Large intestine (tissue), 3 donors: Measurements from ENCODE around the gene SPSB4. TPM values are rescaled to one million over a fixed set of nuclear protein-coding genes. Genes with fewer than 3 reads are reported as not detected.
"Not testable (repeated sequence)": the region's sequence is repeated elsewhere in the genome, so short reads cannot be mapped to it uniquely, and the experiment has no call there.

Experiments used
- DNase-seq, 2 donors: peaks; one replicate each; pipeline versions ENCODE4 v3.0.0 to v3.0.0-alpha.2; 2013
- H3K27ac ChIP-seq: one replicate; pipeline ENCODE4 v1.5.1; 2013; ENCODE audit warnings: low read length
- H3K27me3 ChIP-seq: 2 replicates; pipeline ENCODE4 v1.6.1; 2013; ENCODE audit warnings: low read length; ENCODE audit not compliant: control insufficient read depth, insufficient read depth
- H3K36me3 ChIP-seq: 2 replicates; pipeline ENCODE4 v1.6.1; 2013; ENCODE audit warnings: low read length; ENCODE audit not compliant: control insufficient read depth, insufficient read depth
- H3K4me1 ChIP-seq: one replicate; pipeline ENCODE4 v1.6.1; 2013; ENCODE audit warnings: low read length; ENCODE audit not compliant: control insufficient read depth, insufficient read depth
- H3K4me3 ChIP-seq: one replicate; pipeline ENCODE4 v1.5.1; 2013; ENCODE audit warnings: low read length
- H3K9me3 ChIP-seq: one replicate; pipeline ENCODE4 v1.6.1; 2013; ENCODE audit warnings: mild to moderate bottlenecking, low read depth, low read length, moderate library complexity; ENCODE audit not compliant: control insufficient read depth
- WGBS: methylation state at CpG from one replicate; pipeline ENCODE4 v1.1.5; 2013; ENCODE audit warnings: low lambda C conversion rate; ENCODE audit not compliant: insufficient coverage; 5-methylcytosine and 5-hydroxymethylcytosine counted together
- polyA plus RNA-seq: library from polyadenylated mRNA; unstranded; fragments of 120-200 nt; gene quantifications from one replicate; pipeline ENCODE4 v1.2.1, GENCODE V29; 2013

Gene SPSB4
- polyA plus RNA-seq, 1 donor, result 2.2 TPM

DNA sequence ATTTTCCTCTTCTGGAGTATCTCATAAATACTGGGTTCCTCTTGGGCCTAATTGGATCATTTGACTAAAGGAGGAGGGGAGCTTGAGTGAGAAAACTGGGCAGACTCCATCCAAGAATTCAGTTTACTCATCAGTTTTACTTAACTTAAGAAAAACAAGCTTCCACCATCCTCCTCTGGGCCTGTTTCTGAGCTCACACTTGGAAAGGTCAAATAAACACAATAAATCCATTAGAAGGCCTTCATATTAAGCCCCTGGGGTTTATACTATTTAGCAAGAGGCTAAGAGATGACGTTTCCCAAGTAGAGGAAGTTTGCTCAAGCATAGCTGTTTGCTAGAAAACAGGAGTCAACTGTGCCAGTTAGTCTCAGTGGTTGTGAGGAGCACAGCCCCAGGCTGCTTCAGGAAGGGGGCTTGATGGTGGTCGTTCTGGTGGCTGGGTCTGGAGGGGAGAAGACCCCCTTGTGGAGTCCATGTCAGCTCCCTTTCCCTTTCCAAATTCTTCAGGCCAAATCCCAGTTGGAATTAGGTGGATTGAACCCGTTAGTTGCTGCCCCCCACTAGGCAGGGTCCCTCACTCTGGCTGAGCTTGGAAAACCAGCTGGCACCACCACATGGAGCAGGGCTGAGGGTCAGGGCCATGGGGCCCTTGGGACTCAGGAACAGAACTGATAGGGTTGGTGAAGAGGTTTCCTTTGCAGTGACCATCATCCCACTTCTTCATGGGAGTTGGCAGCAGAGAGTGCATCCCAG lies 64.8 kb downstream of the SPSB4 start:
- Histone ChIP-seq H3K27me3 (no peaks in the 10 kb centered on the region), H3K36me3 (no peaks in the 10 kb centered on the region), H3K4me3 (no peak overlapping the region), H3K27ac (peak overlapping the region; percentile 21), H3K9me3 (no peaks in the 10 kb centered on the region), H3K4me1 (no peaks in the 10 kb centered on the region)
- no CpG with 5 or more reads among the region's 3 CpGs for WGBS
- DNase-seq, result peak; percentile 35 to 55

GRCh38 chr3:141116721-141117120 lies 65.6 kb downstream of the SPSB4 start:
- no peaks in the 10 kb centered on the region for H3K9me3 ChIP-seq
- no peak for DNase-seq
- no peaks in the 10 kb centered on the region for H3K36me3 ChIP-seq
- no peak overlapping the region for H3K27ac ChIP-seq
- H3K4me1 ChIP-seq, result no peaks in the 10 kb centered on the region
- 100% methylated on average over 1 of the region's 1 CpG for WGBS
- H3K4me3 ChIP-seq, result no peak overlapping the region
- no peaks in the 10 kb centered on the region for H3K27me3 ChIP-seq

GRCh38 chr3:141117982-141118381 lies 66.8 kb downstream of the SPSB4 start:
- WGBS, result no CpG with 5 or more reads among the region's 1 CpG
- H3K27ac ChIP-seq, H3K27me3 ChIP-seq, H3K9me3 ChIP-seq, H3K4me1 ChIP-seq, H3K36me3 ChIP-seq, H3K4me3 ChIP-seq, DNase-seq: not testable (repeated sequence)

GRCh38 chr3:141122455-141123030 lies 71.4 kb downstream of the SPSB4 start:
- Histone ChIP-seq H3K4me3 (no peak overlapping the region), H3K36me3 (no peaks in the 10 kb centered on the region), H3K4me1 (no peaks in the 10 kb centered on the region), H3K27me3 (peaks cover 2% of the 10 kb centered on the region), H3K9me3 (no peaks in the 10 kb centered on the region), H3K27ac (no peak overlapping the region)
- no CpG with 5 or more reads among the region's 16 CpGs for WGBS
- no peak for DNase-seq

DNA sequence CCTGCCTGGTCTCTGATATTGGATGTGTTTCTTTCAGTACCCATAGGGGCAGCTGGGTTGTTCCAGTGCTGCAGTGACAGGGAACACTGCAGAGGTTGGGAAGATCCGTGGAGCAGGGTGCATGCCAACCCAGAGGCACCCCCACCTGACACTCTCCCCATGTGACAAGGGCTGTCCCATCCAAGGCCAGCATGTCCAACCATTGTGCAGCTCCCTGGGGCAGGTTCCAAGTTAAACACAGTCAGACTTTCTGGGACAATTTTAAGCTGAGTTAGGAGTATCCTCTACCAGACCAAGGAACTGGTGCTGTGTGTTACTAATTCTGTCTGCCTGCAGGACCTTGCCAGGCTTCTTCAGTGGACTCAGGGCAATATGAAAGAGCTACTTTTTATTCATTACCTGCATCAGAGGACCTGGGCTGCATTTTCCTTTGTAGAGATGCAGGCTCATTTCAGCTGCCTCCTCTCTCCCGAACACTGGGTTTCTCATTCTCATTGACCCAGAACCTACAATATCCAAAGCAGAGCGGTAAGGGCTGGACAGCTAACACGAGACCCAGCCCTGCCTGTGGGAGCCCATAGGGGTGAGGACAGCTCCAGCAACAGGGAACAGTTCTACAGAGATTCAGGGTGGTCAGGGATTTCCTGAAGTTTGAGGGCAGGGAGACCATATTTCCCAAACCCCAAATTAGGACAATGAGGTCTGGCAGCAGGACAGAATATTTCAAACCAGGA lies 72.7 kb downstream of the SPSB4 start:
- 100% methylated on average over 2 of the region's 4 CpGs for WGBS
- Histone ChIP-seq H3K36me3 (no peaks in the 10 kb centered on the region), H3K9me3 (no peaks in the 10 kb centered on the region), H3K4me3 (no peak overlapping the region), H3K4me1 (no peaks in the 10 kb centered on the region), H3K27ac (no peak overlapping the region), H3K27me3 (peaks cover 2% of the 10 kb centered on the region)
- no peak for DNase-seq

DNA sequence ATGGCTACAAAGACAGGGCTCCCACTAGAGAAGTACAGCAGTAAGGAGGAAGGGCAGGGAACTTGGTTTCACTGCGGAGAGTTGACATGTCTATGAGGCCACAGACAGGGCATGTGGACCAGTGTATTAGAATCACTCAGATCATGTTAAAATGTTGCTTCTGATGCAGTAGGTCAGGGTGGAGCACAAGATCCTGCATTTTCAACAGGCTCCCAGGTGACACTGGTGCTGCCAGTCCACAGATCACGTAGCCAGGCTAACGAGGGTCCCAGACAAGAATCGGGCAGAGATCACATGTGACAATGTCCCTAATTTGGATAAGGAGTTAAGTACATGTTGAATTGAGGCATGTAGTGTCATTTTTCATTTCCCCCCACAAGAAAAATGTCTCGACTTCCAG lies 73.6 kb downstream of the SPSB4 start:
- no peak for DNase-seq
- Histone ChIP-seq H3K27me3 (peaks cover 2% of the 10 kb centered on the region), H3K4me1 (no peaks in the 10 kb centered on the region), H3K4me3 (no peak overlapping the region), H3K27ac (no peak overlapping the region), H3K9me3 (no peaks in the 10 kb centered on the region), H3K36me3 (no peaks in the 10 kb centered on the region)
- WGBS, result no CpG with 5 or more reads among the region's 5 CpGs

- H3K36me3 ChIP-seq, result no peaks in the 10 kb centered on the region
- no peaks in the 10 kb centered on the region for H3K4me1 ChIP-seq
- no peak overlapping the region for H3K4me3 ChIP-seq
- H3K9me3 ChIP-seq, result no peaks in the 10 kb centered on the region
- H3K27me3 ChIP-seq, result peaks cover 5% of the 10 kb centered on the region
- no peak for DNase-seq
- no peak overlapping the region for H3K27ac ChIP-seq
Measured at GRCh38 chr3:141125351-141125750, 74.2 kb downstream of the SPSB4 start.

DNA sequence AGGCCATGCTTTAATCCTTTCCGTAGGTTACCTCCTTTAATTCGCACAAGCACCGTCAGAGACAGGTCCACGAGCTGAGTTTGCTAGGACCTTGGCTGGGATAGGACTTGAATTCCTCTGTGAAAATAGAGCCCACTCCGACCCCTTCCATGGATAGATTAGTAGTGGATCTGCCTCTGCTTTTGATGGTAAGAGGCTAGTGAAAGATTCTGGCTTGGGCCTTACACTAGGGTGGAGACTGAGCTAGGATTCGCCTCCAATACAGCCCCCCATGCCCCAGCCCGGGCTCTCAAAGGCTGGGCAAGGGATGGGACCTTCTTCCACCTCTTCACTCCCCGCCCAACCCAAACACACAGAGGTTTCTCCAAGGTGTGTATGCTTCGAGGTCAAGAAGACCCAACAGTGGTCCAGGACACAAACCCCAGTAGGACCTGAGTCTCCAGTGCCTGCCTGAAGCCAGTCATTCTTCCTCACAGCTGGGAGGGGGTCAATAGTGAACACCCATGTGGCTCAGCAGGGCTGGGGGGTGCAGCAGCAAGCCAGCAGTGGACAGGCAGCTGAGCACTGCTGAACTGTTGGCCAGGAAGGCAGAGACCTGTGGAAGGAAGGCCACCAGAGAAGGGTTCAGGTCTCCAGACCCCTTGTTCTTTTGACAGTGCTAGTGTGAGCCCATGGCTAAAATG lies 75.7 kb downstream of the SPSB4 start:
- no peaks in the 10 kb centered on the region for H3K36me3 ChIP-seq
- no peak overlapping the region for H3K27ac ChIP-seq
- no peak overlapping the region for H3K4me3 ChIP-seq
- no peaks in the 10 kb centered on the region for H3K4me1 ChIP-seq
- WGBS, result no CpG with 5 or more reads among the region's 9 CpGs
- no peaks in the 10 kb centered on the region for H3K9me3 ChIP-seq
- DNase-seq, result no peak
- peaks cover 5% of the 10 kb centered on the region for H3K27me3 ChIP-seq

- Histone ChIP-seq H3K27me3 (peaks cover 5% of the 10 kb centered on the region), H3K4me1 (no peaks in the 10 kb centered on the region), H3K36me3 (no peaks in the 10 kb centered on the region), H3K27ac (no peak overlapping the region), H3K4me3 (no peak overlapping the region), H3K9me3 (no peaks in the 10 kb centered on the region)
- 86% methylated on average over 4 of the region's 9 CpGs for WGBS
- DNase-seq, result no peak
Measured at GRCh38 chr3:141127344-141128125, 76.4 kb downstream of the SPSB4 start.
